ENCODE results near the gene SH3TC1. TPM values are rescaled to one million over a fixed set of nuclear protein-coding genes. Genes with fewer than 3 reads are reported as not detected.

SH3TC1 gene
- total and polyA plus RNA-seq, 2 of the 8 experiments (the other 6 are each of a cell fraction or from before 2014, with no cell fraction given) = 0.15 TPM; not detected in 1

GRCh38 chr4:8258552-8259212, 59.6 kb downstream of the SH3TC1 start:
- H2AFZ ChIP-seq (ENCODE audit: low read length) = no peak overlapping the region
- no peak overlapping the region for H3K4me3 ChIP-seq (ENCODE audit: extremely low read depth in 1 of 4, insufficient read depth in 2 of 4, low read depth in 3 of 4, low read length in 4 of 4)
- no peaks in the 10 kb centered on the region for H3K27me3 ChIP-seq (replicated peaks in 1 of 4; ENCODE audit: control insufficient read depth in 3 of 4, extremely low read depth in 1 of 4, insufficient read depth in 3 of 4, low read length in 3 of 4)
- no peak overlapping the region for H4K91ac ChIP-seq (replicated peaks; ENCODE audit: insufficient read length, low read length)
- no peaks in the 10 kb centered on the region; the same call in 1 of the 2 replicates for H3K23me2 ChIP-seq (ENCODE audit: low read depth, low read length)
- no peak for TF ChIP-seq SIX5 (IDR thresholded peaks at IDR 0.05; ENCODE audit: low read depth, low read length)
- TF ChIP-seq ZNF274 (IDR thresholded peaks at IDR 0.05; ENCODE audit: borderline replicate concordance, extremely low read depth, low read length) = no peak
- TF ChIP-seq E2F6 (IDR thresholded peaks at IDR 0.05) = no peak
- no peak overlapping the region for H2BK120ac ChIP-seq (replicated peaks; ENCODE audit: low read depth, low read length)
- H3K27ac ChIP-seq (ENCODE audit: low read depth, low read length) = no peak overlapping the region
- no peak overlapping the region for H3K14ac ChIP-seq (ENCODE audit: insufficient read length)
- H2BK15ac ChIP-seq (ENCODE audit: low read length) = no peak overlapping the region
- ChIA-PET CTCF (ENCODE audit: partially characterized antibody) (interaction anchor here (0.5 to 2.2 kb wide), 4 partner anchors 16 to 144 kb away, joined by 3 to 6 read pairs (median 4); no protein-coding TSS in a partner anchor), POLR2A (ENCODE audit: partially characterized antibody) (no interaction called here)
- H4K20me1 ChIP-seq (replicated peaks in 1 of 2; ENCODE audit: control insufficient read depth in 1 of 2, insufficient read depth in 2 of 2, low read length in 2 of 2) = peaks cover 0 to 1% of the 10 kb centered on the region in 2 experiments
- FAIRE-seq (no peak), DNase-seq (ENCODE audit: low read depth in 1 of 2, low spot score in 2 of 2) (no peak)
- WGBS, 2 experiments (ENCODE audit: extremely low coverage in 1 of 2, insufficient coverage in 1 of 2, insufficient read length in 1 of 2, insufficient replicate concordance in 2 of 2, low coverage in 1 of 2, low lambda C conversion rate in 2 of 2, missing lambda C conversion rate in 1 of 2) = 77% methylated on average over 13 of the region's 13 CpGs; no CpG with 5 or more reads in 1 of the 2 experiments
- H4K8ac ChIP-seq (ENCODE audit: extremely low read depth, insufficient read depth, low read length) = no peak overlapping the region
- no peaks in the 10 kb centered on the region for H3K9me3 ChIP-seq (ENCODE audit: insufficient read depth in 2 of 2, low read depth in 1 of 2, low read length in 1 of 2)
- peaks cover 0 to 8% (median 2%) of the 10 kb centered on the region in 4 experiments; a peak in 4 of 7 replicates for H3K4me1 ChIP-seq (replicated peaks in 1 of 4; ENCODE audit: control insufficient read depth in 3 of 4, insufficient read depth in 4 of 4, low read length in 3 of 4)
- H2BK12ac ChIP-seq (ENCODE audit: low read depth, low read length) = no peak overlapping the region
- no peak overlapping the region for H3K4me2 ChIP-seq (ENCODE audit: insufficient read depth in 1 of 2, low read depth in 2 of 2, low read length in 2 of 2)
- H2BK20ac ChIP-seq (ENCODE audit: low read length) = no peak overlapping the region
- H2BK5ac ChIP-seq (ENCODE audit: low read depth, low read length) = no peak overlapping the region
- H3K79me2 ChIP-seq (ENCODE audit: control insufficient read depth in 1 of 2, insufficient read depth in 2 of 2, low read length in 2 of 2) = no peaks in the 10 kb centered on the region
- H3K23ac ChIP-seq (ENCODE audit: insufficient read length) = no peak overlapping the region
- no peak overlapping the region for H4K5ac ChIP-seq (ENCODE audit: insufficient read length, low read depth, low read length)
- H3K79me1 ChIP-seq (ENCODE audit: low read depth, low read length) = no peaks in the 10 kb centered on the region
- H2AK5ac ChIP-seq (ENCODE audit: low read depth, low read length) = no peak overlapping the region
- no peak overlapping the region for H3K18ac ChIP-seq (ENCODE audit: extremely low read depth, low read length)
- no peaks in the 10 kb centered on the region for H3K36me3 ChIP-seq (ENCODE audit: control insufficient read depth in 2 of 4, insufficient read depth in 4 of 4, low read length in 3 of 4)
- H3K4ac ChIP-seq (replicated peaks; ENCODE audit: insufficient read length, low read depth, low read length) = no peak overlapping the region
- H3K9ac ChIP-seq (replicated peaks in 1 of 4; ENCODE audit: extremely low read depth in 1 of 4, low read depth in 3 of 4, low read length in 3 of 4) = no peak overlapping the region
- H3K56ac ChIP-seq (replicated peaks; ENCODE audit: insufficient read length, low read depth, low read length) = no peak overlapping the region
